ENCODE measurements around the gene ZNF778. TPM values are rescaled to one million over a fixed set of nuclear protein-coding genes. Genes with fewer than 3 reads are reported as not detected.

ZNF778 gene
- total RNA-seq, 1 experiment from 2014 or later, result 16.4 TPM

- Mint-ChIP-seq H3K27ac (no peak overlapping the region), H3K9me3 (peaks cover 5% of the 10 kb centered on the region in 2 experiments; a peak in 2 of 5 replicates), H3K36me3 (ENCODE audit: insufficient read depth in 1 of 3, low read depth in 3 of 3) (no peaks in the 10 kb centered on the region), H3K4me1 (peaks cover 5 to 8% of the 10 kb centered on the region in 2 experiments; a peak in 2 of 4 replicates), H3K27me3 (ENCODE audit: low read depth) (peaks cover 36% of the 10 kb centered on the region), H3K4me3 (no peak overlapping the region)
- Histone ChIP-seq H2BK120ac (ENCODE audit: low read depth, low read length, poor library complexity, severe bottlenecking) (no peak overlapping the region), H3K9ac (ENCODE audit: extremely low read depth, insufficient read length, low read length) (no peak overlapping the region), H3K79me2 (ENCODE audit: insufficient read depth, low read length) (no peaks in the 10 kb centered on the region), H3K79me1 (ENCODE audit: insufficient read depth, low read depth, low read length, poor library complexity, severe bottlenecking) (no peaks in the 10 kb centered on the region), H2BK12ac (ENCODE audit: insufficient read length, low read depth, low read length) (no peak overlapping the region), H3K4ac (ENCODE audit: low read depth, low read length) (no peak overlapping the region), H2AFZ (ENCODE audit: low read length) (no peak overlapping the region), H3K4me1 (ENCODE audit: insufficient read depth, low read length) (no peaks in the 10 kb centered on the region), H3K4me2 (ENCODE audit: insufficient read depth, insufficient read length, low read length) (no peak overlapping the region), H3K56ac (ENCODE audit: insufficient read length, low read depth, low read length) (no peak overlapping the region), H3K14ac (ENCODE audit: insufficient read depth, low read length) (no peak overlapping the region), H3K27ac (ENCODE audit: insufficient read length, low read depth, low read length) (no peak overlapping the region), H4K20me1 (ENCODE audit: control insufficient read depth, insufficient read depth, insufficient read length) (no peaks in the 10 kb centered on the region), H3K9me3 (ENCODE audit: control insufficient read depth, low read depth, low read length) (no peaks in the 10 kb centered on the region), H3T11ph (ENCODE audit: low read length) (no peak overlapping the region), H2AK5ac (ENCODE audit: insufficient read length, low read length) (no peak overlapping the region), H2BK15ac (ENCODE audit: low read depth, low read length) (no peak overlapping the region), H4K8ac (replicated peaks; ENCODE audit: insufficient read length, low read depth, low read length) (no peak overlapping the region), H3K27me3 (ENCODE audit: insufficient read depth, low read length) (no peaks in the 10 kb centered on the region; the same call in 1 of the 2 replicates), H4K91ac (ENCODE audit: insufficient read length, low read depth, low read length) (no peak overlapping the region), H2BK5ac (ENCODE audit: insufficient read length, low read length) (no peak overlapping the region), H2BK20ac (ENCODE audit: low read depth, low read length, poor library complexity, severe bottlenecking) (no peak overlapping the region), H3K23ac (ENCODE audit: insufficient read length, low read depth, low read length) (no peak overlapping the region), H3K23me2 (ENCODE audit: insufficient read length, low read depth, low read length, poor library complexity, severe bottlenecking) (peaks cover 11% of the 10 kb centered on the region), H3K18ac (ENCODE audit: insufficient read length, low read depth, low read length) (no peak overlapping the region), H4K5ac (ENCODE audit: insufficient read length, low read depth, low read length) (no peak overlapping the region)
- WGBS (ENCODE audit: extremely low coverage, insufficient read length, low lambda C conversion rate), result no CpG with 5 or more reads among the region's 21 CpGs
- TF ChIP-seq CTCF (conservative IDR thresholded peaks at IDR 0.05), result no peak
- peak; percentile 25 for DNase-seq
Measured at GRCh38 chr16:89195521-89196171, 21.9 kb upstream of the ZNF778 start.
